HG03097 (cell line): ENCODE measurements around the gene TRABD.
"Not testable (repeated sequence)": the region's sequence is repeated elsewhere in the genome, so short reads cannot be mapped to it uniquely, and the experiment has no call there.

Experiments
- ATAC-seq: cut with Tn5 transposase; IDR thresholded peaks from one replicate; pipeline ENCODE4 v1.9.1; 2021; ENCODE audit not compliant: unreplicated experiment, low FRiP score

TRABD gene, protein sequence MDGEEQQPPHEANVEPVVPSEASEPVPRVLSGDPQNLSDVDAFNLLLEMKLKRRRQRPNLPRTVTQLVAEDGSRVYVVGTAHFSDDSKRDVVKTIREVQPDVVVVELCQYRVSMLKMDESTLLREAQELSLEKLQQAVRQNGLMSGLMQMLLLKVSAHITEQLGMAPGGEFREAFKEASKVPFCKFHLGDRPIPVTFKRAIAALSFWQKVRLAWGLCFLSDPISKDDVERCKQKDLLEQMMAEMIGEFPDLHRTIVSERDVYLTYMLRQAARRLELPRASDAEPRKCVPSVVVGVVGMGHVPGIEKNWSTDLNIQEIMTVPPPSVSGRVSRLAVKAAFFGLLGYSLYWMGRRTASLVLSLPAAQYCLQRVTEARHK

DNA sequence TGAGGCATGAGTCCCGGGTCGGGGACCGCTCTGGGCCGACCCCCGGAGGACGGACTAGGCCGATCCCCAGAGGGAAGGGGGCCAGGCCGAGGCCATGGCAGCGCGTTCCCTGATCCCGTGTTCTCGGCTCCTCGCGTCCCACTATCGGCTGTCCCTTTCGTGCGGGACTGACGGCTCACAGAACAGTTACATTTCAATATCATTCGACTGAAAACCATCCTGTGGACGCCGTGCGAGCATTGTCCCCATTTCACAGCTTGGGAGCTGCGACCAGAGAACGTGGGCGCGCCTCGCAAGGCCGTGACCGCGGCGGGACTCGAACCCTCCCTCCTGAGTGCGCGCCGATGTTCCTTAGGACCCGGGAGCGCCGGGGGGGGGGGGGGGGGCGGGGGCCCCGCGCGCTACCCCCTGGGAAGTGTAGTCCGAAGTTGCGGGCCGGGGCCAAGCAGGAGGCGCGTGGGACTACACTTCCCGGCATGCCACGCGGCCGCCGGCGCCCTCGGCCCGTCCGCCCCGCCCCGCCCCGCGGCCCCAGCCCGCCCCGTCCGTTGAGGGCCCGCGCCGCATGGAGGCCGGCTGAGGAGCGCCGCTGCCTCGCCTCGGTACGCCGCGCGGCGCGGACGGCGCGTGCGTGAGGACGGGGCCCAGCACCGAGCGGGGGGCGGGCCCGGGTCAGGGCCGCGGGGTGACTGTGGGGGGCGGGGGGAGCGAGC lies at the start of gene TRABD:
TRABD (plus strand) TSS at position 539 of the 713 bp plus-strand sequence. CDS start 7,148 bp downstream, outside the sequence.
- peak; percentile 29 for ATAC-seq

DNA sequence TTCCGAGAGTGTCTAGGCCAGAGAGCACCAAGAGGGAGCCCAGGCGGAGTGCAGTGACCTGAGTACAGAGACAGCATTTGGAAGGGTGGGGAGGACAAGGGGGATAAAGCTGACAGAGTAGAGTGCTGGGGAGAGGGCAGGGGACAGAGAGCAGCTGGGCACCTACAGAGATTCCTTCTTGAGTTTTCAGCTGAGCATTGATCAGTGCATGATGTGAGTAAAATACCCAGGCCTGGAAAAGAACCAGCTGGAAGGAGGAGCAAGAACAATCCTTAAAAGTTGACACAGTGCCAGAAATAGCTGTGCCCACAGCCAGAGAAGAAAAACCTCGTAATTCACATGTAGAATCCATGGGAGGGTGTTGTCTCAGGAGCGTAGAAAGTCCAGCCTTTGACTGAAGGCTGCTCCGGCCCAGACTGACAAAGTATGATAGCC lies 49.1 kb upstream of the TRABD start:
- no peak for ATAC-seq

DNA sequence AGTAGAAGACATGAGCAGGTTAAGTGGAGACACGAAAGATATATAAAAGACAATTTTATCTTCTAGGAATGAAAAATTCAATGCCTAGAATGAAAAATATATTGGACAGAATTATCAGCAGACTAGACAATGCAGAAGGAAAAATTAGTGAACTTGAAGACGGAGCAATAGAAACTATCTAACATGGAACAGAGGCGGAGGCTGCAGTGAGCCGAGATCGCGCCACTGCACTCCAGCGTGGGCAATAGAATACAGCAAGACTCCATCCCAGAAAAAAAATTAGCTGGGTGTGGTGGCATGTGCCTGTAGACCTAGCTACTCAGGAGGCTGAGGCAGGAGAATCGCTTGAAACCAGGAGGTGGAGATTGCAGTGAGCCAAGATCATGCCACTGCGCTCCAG lies 48.4 kb upstream of the TRABD start:
- ATAC-seq = not testable (repeated sequence)

DNA sequence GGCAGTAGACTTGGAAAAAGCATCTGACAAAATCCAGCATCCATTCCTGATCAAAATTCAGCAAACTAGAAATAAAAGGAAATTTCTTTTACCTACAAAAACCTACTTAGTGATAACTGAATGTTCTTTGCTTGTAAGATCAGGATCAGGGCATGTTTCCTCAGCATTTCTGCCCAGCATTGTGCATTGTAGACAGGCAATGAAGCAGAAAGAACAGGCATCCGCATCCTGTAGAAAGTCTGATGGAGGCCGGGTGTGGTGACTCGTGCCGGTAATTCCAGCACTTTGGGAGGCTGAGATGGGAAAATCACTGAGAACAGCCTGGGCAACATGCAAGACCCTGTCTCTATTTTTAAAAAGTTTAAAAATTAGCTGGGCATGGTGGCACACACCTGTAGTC lies 47.7 kb upstream of the TRABD start:
- ATAC-seq = no peak

DNA sequence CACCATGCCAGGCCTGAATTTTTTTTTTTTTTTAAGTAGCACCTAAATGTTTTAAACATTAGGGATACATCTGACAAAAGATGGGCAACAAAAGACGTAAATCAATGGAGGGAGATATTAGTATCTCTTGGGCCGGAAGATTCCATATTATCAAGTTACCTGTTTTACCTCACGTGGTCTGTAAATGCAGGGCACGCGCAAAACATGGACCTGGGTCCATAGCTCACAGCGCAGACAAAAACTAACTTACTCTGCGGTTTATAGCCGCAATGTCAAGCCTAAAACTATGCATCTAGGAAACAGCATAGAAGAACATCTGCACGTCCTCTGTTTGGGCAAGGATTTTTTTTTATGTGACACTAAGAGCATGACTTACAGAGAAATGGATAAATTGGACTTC lies 46.7 kb upstream of the TRABD start:
- ATAC-seq = no peak

DNA sequence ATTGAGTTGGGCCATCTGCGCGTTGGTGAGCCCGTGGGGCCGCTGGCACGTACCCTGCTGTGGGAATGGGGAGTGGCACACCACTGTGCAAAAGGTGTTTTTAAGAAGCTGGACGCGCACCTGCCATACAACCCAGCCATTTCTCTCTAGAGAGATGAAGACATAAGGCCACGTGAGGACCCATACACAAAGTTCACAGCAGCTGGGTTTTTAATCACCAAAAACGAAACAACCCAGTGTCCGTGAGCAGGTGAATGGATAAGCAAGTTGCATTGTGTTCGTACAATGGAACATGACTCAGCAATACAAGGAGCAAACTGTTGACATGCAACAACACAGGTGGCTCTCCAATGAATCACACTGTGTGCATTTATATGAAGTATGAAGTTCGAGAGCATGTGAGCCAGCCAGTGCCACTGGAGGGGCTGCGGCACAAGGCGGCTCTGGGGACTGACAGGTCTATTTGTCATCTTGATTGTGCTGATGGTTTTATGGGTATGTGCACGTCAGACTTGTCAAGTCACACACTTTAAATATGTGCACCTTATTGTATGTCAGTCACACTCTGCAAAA lies 45.8 kb upstream of the TRABD start:
- no peak for ATAC-seq

DNA sequence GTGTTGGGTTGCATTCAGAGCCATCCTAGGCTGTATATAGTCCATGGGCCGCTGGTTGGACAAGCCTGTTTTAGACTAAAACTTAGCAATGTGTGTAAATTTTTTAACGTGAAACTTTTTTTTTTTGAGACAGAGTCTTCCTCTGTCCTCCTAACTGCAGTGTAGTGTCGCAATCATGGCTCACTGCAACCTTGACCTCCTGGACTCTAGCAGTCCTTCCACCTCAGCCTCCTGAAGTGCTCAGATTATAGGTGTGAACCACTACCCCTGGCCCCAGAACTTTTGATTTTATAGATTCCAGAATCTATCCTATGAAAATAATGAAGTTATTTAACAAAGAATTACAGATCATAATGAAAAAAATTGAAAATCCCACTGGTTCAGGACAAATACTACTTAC lies 45.1 kb upstream of the TRABD start:
- no peak for ATAC-seq

DNA sequence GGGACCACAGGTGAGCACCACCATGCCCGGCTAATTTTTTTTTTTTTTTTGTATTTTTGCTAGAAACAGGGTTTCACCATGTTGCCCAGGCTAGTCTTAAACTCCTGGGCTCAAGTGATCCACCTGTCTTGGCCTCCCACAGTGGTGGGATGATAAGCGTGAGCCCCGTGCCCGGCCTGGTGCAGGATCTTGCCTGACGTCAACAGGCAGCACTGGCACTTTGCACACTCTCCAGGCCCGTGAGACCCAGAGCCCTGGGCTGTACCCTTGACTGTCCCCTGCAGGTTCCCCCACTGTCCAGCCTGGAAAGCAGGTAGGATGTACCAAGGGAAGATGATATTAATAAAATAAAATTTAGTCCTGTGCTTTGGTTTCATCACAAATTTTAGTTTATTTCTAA lies 44.3 kb upstream of the TRABD start:
- ATAC-seq = no peak

DNA sequence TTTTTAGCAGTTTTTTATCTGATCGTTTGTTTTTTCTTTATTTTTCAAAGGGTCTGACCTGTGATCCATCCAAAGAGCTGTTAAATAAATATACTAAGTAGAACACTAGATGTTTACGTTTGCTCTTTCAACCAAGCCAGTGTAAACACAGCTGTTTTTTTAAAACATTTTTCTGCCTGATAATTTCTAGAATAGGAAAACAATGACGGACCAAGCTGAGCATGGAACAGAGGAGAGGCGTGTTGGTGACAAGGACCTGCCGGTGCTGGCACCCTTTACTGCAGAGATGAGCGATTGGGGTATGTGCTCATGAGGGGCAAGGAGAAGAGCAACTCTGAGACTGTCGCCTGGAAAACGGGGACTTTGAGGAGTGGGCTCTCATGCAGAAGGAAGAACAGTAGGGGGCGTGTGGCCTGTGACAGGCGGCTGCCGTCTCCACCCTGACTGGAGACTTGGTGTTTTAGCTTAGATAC lies 43.8 kb upstream of the TRABD start:
- ATAC-seq = no peak

DNA sequence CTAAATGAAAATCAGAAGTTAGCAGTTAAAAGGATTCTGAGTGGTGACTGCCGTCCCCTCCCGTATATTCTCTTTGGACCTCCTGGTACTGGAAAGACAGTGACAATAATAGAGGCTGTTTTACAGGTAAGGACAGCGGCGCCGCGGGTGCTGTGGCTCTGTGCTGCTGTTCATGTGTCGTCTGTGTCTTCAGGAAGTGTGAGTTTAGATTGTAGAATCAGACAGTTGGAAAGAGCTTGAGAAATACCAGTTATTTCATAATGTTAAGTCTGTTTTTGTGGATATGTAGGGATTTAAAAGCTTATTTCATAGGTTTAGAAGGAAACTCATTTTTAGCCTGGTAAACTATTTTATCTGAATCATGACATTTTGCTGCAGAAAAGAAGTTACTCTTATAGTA lies 42.6 kb upstream of the TRABD start:
- no peak for ATAC-seq

DNA sequence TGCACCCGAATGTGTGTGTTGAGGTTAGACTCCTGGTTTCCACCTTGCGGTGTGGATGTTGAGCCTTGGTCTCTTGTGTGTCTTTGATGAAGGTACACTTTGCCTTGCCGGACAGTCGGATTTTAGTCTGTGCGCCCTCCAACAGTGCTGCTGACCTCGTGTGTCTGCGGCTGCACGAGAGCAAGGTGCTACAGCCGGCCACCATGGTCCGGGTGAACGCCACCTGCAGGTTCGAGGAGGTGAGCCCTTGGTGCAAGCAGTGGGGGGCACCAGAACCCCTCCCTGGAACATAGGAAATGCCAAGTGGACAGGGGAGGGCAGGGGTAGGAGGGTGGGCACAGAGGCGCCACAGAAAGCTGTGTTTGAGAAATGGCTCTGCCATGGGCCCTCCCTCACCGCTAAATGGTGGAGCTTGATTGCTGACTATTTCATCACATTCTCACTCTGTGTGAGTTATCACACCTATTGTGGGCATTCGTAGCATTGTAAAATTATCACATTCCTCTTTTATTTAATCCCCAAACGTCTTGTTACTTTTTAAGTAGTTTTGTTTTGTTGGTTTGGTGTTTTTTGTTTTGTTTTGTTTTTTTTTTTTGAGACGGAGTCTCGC lies 41.6 kb upstream of the TRABD start:
- no peak for ATAC-seq

DNA sequence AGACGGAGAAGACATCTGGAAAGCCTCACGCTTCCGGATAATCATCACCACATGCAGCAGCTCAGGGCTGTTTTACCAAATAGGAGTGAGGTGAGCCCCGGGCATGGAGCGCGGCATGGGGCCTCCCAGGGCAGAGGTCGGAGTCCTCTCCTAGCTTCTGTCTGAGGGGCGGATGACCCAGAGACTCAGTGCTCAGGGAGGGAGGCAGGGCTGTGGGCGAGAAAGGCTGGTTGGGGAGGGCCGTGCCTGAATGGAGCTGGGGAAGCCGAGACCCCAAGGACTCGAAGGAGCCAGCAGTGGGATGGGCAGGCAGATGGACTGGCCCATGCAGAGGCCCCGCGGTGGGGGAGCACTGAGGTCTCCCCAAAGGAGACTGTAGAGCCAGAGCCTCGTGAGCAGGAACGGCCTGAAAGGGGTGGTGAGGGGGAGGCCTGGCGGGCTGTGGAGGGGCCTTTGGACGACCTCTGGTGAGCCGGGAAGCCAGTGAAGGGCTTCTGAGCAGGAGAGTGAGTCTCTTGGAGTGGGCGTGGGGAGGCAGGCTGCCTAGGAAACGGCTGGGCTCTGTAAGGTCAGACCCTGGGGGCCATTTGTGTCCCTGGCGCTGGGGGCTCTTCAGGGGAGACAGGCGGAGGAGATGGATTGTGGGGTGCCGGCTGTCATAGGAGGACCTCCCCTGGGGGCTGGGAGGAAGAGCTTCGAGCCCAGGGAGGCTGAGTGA lies 39.8 kb upstream of the TRABD start:
- no peak for ATAC-seq

DNA sequence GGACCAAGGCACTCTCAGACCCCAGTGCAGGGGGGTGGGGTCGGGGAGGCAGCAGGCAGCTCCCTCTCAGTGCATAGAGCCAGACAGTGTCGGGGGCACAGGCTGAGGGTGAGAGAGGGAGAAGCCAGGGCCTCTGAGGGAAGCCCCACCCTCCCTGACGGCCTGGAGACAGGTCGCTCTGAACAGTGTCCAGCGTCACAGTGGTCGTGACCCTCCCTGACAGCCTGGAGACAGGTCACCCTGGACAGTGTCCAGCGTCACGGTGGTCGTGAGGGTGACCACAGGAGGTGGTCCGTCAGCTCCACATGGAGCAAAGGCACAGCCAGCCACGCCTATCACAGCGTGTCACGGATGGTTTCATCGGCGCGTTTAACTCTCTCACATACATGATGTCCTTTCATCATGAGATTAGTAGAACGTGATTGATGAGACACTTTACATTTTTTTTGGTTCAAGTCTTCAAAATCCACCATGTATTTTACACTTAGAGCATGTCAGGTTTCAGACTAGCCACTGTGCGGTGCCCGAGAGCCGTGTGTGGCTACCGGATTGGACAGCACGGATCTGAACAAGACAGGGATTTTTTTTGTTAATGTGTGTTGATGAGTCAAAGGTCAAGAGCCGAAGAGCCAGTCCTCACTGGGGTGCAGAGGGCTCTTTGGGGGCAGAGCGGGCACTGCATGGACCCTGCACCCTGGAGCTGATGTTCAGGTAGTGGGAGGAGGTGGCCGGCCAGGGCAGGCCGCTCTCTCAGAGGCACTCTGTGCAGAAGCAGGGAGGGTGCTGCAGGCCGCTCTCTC lies 39.1 kb upstream of the TRABD start:
- ATAC-seq = no peak

DNA sequence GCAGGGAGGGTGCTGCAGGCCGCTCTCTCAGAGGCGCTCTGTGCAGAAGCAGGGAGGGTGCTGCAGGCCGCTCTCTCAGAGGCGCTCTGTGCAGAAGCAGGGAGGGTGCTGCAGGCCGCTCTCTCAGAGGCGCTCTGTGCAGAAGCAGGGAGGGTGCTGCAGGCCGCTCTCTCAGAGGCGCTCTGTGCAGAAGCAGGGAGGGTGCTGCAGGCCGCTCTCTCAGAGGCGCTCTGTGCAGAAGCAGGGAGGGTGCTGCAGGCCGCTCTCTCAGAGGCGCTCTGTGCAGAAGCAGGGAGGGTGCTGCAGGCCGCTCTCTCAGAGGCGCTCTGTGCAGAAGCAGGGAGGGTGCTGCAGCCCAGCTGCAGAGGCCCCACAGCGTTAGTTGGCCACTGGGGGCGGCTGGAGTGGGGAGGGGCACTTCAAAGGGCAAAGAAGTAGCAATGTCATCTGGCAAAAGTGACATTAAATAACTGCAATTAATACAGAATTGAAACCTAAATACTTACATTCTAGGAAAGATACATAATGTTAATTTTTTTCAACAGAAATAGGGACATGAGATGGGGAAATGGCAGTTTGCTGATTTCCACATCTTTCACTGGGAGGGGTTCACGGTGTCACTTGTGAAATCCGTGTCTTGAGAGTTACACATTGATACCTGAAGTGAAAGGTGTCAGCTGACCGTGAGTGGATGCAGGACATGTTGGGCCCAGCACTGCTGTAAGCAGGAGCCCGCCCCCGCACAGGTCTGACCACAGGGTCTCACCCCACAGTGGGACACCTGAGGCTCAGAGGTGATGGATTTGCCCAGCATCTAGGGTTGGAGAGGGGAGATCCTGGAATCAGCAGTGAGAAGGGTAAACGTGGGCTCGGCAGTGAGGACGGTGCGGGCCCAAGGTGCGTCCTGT lies 38.2 kb upstream of the TRABD start:
- not testable (repeated sequence) for ATAC-seq

DNA sequence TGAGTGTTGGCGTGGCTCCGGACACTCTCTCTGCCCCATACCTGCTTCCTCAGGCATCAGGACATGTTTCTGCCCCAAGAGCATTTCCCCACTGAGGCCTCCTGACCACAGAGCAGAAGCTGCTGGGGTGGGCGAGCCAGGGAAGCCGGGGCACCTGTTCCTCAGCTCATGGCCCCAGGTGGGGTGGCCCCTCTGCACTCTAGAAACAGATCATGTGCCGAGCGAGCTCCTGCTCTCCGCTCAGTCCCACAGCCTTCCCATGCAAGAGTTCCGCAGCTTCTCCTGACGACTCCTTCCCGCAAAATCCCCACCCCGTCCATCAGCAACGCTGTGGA lies 37.6 kb upstream of the TRABD start:
- ATAC-seq = no peak

DNA sequence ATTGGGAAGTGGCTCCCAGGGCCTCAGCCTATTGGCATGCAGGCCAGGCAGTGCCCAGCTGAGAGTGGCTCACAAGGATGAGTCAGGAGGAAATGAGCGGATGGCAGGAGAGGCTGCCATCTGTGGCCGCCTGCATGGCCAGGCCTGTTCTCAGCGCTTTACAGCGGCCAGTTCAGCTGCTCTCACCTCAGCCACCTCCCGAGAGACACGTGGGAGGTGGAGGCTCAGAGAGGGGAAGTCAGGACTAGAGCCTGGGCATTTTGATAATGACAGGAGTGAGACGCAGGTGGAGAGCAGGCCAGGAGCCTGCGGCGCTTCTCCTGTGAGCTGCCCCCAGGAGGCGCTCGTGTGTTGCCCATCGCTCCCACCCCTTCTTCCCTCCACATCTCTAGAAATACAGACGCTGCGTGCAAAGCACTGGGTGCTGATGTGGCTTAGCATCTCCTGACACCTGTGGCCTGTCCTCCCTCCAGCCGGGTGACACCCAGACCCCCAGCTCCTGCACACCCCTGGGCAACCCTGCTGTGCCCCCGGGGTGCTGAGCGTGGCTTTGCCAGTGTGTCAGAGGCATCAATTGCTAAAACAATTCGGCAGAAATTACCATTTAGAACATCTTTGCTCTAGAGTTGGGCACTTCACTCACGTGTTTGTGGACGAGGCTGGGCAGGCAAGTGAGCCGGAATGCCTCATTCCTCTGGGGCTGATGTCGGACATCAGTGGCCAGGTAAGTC lies 36.6 kb upstream of the TRABD start:
- no peak for ATAC-seq

DNA sequence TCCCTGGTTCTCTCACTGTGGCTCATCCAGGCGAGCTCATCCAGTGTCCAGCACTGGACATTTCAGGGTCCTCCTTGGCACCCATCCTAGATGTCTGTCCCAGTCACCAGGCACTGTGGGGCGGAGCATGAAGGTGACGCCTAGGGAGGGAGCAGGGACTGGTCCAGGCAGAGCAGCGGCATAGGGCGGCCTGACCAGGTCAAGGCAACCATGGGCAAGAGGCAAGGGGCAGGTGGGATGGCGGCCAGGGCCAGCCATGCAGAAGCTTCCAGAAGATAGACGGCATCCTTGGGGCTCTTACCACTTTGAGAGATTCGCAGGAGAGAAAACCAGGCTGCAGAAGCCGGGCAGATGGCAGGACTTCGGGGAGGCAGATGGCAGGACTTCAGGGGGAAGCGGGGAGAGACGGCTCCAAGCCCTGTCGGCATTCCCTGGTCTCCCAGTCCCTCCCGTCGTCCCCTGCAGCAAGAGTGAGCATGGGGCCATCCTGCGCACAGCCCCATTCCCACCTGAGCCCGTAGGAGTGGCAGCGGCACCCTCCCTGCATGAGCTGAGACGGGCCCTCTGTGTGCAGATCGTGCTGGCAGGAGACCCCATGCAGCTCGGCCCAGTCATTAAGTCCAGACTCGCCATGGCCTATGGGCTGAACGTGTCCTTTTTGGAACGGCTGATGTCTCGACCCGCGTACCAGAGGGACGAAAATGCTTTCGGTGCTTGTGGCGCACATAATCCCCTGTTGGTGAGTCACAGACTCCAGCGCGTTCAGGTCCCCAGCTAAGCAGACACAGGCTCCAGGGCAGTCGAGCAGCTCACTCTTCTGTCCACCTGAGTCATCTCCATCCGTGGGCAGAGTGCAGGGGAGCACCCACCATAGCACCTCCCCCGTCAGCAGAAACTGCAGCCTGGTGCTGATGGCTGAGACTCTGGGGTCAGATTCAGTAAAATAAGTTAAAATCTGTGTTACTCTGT lies 35.3 kb upstream of the TRABD start:
- ATAC-seq = no peak
